GM19043 (cell line): ENCODE measurements around the gene WDR38.

ENCODE experiments used
- ATAC-seq: cut with Tn5 transposase; IDR thresholded peaks from one replicate; pipeline ENCODE4 v1.9.1; 2021; ENCODE audit warnings: low read depth; ENCODE audit not compliant: unreplicated experiment

The WDR38 gene

DNA sequence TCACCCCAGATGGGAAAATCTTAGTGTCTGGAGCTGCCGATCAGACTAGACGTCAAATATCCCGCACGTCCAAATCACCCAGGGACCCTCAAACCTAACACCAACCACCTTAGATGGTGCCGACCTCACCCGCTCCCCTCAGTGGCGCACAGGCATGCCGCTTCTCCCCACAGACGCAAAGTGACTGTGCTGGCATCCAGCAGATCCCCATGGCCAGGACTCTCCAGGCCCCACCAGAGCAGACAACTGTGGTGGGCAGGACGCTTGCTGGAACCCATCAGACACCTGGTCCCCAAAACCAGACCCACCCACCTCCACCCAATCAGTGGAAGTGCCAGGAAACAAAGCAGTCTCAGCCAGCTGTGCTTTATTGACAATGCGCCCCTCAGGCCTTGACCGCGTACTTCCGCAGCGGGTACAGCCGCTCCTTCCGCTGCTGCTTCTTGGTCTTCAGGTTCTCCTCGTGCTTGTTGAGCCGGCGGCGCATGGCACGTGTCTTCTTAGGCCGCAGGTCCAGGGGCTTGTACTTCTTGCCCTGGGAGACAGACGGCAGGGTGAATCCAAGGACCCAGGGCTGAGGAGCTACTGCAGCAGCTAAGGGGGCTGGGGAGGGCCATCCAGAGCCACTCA lies 4.4 kb downstream of the WDR38 start:
- no peak for ATAC-seq

DNA sequence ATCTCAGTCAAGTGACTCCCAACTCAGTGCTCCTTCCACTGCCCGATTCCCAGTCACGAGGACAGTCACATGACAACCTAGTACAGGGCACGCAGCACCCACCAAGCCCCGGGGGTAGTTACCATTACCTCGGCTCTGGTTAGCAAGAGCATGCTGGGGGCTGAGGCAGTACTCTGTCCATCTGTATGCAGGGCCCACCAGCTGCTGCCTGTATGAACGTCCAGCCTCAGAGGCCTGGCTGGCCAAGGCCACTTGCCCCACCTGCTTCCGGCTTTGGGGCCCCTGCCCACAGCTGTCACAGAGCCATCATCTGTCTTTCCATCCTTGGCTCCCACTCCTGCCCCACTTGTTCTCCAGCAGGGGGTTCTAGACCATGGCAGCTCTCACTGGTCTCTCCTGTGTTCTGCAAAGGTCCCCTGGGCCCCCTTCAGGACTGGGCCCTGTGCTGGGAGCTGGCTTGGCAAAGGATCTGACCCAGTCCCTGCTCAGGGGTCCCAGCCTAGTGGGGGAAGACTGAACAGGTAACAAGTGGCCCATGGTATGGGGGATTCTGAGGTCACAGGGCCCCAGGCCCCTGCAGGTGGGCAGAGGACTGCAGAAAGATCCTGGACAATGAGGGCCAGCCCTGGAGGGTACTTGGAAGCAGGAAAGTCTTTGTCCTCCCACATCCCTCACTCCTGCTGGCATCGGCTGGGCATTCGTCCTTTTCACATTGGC lies 5.2 kb downstream of the WDR38 start:
- ATAC-seq, result no peak

DNA sequence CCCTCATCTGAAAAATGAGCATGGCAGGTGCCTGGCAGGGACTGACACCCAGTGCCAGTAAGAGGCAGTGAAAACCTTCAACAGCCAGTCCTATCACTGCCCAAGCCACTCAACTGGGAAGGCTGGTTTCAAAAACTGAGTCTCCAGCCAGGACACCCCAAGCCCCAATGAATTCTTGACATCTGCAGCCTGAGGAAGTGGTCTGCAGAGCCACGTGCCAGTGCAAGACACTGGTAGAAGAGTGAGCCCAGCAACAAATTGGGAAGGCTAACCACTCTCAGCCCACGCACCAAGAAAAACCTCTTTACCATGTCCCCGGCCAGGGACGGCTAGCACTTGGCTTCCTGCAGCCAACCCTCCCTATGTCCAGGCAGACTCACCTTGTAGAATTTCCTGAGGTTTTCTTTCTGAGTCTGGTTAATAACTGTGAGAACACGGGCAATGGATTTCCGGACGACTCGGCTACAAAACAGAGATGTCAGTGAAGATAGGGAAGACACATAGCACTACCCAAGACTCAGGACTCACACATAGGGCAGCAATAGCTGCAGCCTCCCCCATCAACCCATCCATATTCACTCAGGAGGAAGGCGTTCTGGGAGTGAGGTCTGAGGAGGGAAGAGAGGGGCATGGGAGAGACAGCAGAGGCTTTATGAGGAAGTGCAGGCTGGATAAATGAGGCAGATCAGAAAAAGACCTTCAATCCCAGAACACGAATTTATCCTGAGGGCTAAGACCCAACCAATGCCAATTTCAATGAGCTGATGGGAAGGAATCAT lies 6.7 kb downstream of the WDR38 start:
- no peak for ATAC-seq

DNA sequence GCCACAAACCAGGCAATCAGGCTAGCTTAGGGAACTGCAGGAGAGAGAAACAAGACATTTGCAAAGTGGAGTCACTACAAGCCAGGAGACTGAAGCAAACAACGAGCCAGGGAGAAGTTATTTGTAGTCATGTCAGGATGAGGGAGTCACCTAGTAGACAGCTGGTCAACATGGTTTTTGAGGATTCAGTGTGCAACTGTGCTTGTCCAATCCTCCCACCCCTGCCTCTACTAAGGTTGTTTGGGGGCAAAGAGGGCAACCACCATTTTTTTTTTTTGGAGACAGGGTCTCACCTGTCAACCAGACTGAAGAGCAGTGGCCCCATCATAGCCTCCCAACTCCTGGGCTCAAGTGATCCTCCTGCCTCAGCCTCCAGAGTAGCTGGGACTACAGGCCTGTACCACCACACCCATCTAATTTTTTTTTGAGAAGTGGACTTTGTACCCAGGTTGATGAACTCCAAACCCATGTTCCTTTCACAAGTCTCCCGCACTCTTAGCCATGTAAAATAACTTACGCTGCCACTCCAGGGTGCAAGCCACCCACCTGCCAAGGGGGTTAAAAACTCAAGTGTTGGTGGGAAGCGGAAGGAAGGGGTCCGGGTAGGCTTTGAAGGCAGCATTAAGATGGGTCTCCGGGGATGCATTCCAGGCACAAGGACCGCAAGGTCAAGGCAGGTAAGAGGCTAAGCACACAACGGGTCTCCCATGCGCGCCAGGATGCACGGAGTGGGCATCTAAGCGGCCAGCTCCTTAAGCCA lies 7.5 kb downstream of the WDR38 start:
- ATAC-seq, result no peak

DNA sequence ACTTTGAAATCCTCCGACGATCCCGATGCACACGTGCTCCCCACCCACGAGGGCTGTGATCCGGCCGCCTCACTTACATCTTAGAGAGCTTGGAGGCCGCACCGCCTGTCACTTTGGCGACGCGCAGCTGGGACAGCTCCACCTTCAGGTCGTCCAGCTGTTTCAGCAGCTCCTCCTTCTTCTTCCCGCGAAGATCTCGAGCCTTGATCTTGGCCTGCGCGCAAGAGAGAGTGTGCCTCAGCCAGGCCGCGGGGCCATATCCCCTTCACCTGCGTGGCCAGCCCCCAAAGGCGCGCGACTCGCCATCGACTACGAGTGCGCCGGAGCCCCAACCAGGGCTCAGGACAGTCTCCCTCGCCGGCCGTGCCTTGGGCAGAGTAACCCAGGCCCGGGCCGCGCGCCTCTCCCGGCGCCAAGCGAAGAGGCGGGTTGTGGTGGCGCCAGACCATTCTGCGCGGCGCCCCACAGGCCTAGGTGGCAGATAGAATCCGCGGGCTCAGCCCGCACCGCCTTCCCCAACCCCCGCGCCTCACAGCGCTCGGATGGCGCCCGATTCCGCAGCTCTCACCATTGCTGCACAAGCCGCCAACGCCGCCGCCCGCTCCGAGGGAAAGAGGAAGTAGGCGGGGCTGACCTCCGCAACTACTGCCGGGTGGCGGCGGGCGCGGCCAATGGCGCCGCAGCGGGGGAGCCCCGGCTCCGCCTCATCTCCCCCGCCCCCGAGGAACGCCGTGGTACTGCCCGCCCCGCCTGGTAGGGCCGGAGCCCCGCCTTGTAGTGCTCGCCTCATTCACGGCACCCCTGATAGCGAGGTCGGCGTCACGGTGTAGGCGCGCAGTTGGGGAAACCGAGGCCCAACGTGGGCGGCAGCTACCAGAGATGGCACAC lies 8.3 kb downstream of the WDR38 start, which contains the start of the genes ARPC5L and RPL35:
TSS of gene ARPC5L (plus strand) at position 789 of the 888 bp plus-strand sequence. CDS start 7,161 bp downstream, outside the sequence.
TSS of gene RPL35 (minus strand) at position 616 of the 888 bp plus-strand sequence. CDS start at position 571, 45 bp downstream.
- peak; percentile 77 for ATAC-seq

DNA sequence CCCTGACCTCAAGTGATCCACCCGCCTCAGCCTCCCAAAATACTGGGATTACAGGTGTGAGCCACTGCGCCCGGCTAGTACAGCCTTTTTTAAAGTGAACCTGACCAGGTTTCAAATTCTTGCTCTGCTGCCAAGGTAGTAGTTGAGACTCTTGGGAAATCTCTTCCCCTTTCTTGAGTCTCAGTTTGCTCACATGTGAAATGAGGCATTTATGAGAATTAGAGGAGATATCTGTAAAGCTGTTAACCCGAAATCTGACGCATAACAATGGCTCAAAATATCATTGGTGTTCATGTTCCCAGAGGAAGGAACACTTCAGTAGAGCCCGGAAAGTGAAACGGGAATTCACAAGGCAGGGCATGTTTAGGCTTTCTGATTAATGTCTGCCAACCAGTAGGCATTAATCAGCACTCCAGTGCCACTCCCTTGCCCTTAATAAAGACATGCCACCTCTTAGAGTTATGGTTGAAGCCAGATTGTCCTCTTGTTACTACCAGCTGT lies 10.2 kb downstream of the WDR38 start:
- no peak for ATAC-seq

DNA sequence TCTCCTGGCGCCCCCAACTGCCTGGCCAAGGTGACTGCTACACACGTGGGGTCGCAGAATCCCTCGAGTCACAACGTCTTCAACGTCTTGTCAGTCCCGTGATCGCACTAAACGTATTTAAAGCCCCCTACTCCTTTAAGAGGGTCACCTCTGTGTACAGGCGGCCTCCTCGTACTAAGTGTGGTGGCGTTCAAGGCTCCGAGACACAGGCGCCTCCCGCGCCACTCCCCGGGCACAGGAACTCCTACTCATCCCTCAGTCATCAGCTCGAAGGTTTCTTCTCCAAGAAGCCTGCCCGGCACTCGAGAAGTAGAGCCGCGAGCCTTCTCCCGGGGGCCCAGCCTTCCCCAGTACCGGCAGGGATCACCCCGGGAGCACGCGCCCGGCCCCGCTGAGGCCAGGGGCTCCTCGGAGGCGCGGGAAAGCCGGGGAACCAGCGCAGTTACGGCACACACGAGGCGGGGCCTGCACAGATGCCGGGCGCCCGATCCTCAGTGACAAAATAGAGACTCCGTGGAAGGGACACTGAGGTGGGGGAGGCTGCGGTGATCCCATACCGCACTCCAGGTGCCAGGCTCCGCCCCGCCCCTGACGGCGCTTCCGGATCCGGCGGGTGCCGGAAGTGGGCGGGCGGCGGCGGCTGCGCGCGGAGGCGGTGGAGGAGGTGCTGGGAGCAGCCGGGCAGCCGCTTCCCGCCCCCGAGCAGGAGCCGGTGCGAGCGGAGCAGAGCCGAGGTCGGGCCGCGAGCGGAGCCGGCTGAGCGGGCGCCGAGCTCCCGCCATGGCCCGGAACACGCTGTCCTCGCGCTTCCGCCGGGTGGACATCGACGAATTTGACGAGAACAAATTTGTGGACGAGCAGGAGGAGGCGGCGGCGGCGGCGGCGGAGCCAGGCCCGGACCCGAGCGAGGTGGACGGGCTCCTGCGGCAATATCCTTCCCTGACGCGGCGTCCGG lies 15.5 kb downstream of the WDR38 start:
- ATAC-seq, result peak; percentile 65

DNA sequence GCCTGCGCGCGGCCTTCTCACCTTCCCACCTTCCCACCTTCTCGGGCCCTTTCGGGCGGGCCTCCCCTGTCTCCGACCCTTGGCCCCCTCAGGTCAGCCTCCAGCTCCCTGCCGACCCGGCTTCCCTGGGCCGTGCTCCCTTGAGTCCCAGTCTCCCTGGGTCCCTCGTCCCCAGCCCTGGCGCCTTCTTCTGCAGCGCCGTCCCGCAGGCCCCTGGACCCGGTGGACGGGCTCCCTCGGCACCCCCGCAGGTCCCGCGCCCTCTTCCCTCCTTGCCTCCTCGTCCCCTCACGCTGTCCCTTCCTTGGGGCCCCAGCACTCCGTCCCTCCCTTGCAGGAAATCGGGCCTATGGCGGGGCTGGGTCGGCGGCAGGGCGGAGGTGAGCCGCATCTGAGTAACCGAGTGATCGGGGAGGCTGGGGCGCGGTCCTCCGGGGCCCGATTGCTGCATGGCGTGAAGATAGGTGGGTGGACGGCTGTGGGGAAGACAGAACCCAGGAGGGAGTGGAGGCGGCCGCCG lies 16.3 kb downstream of the WDR38 start:
- no peak for ATAC-seq

DNA sequence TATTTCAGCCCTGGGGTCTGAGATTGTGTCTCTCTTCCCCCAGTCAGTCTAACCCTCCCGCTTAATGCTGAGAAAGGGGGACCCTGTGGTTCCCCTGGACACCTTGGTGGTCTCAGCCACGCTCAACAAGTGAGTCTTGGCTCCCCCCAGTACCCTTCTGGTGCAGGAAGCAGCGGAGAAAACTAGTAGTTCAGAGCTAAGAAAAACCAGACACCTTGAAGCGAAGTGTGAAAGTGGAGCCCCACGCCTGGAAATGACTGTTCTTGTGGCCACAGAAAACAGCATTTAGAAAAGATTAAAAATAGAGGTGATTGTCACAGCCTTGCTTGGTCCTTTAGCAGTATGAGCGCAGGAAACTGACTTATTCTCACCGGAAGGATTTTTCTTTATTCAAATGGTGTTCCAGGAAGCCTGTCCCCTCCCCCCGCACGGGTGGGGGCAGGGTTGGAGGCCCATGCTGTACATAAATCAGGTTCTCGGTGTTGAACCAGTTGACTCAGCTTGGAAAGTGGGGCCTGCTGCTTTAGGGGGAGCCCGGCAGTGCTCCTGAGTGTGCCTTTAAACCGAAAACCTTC lies 16.8 kb downstream of the WDR38 start:
- ATAC-seq, result peak; percentile 42

DNA sequence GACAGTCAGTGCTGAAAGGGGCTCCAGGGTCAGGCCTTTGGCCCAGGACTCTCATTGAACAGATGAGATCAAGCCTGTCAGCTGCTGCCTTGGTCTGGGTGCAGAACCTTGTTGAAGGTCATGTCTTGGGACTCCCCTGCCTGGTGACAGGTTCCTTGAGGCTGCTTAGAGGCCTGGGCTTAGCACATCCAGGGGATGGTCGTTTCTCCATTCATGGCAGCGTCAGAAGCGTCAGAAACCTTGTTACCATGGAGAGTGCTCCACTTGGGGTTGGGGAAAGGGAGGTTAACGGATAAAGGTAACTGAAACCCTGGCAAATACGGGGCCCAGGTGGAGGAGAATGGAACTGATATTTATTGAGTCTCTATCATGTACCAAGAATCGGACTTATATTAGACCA lies 17.5 kb downstream of the WDR38 start:
- no peak for ATAC-seq

DNA sequence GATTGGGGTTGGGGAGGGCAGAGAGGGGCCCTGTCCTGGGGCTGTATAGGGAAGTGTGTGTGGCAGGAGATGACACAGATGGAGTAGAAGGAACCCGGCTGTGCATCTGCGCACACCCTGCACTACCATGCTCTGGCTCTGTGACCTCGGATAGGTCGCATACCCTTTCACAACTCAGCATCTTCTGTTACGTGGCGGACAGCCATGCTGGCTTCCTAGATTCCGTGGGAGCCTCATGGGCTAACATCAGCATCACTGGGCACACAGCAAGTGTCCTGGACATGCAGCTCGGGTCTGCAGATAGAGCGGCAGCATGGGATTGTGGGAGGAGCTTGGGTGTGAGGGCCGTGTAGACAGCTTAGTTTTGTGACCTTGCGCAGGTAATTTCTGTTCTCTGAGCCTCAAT lies 17.9 kb downstream of the WDR38 start:
- ATAC-seq, result no peak

DNA sequence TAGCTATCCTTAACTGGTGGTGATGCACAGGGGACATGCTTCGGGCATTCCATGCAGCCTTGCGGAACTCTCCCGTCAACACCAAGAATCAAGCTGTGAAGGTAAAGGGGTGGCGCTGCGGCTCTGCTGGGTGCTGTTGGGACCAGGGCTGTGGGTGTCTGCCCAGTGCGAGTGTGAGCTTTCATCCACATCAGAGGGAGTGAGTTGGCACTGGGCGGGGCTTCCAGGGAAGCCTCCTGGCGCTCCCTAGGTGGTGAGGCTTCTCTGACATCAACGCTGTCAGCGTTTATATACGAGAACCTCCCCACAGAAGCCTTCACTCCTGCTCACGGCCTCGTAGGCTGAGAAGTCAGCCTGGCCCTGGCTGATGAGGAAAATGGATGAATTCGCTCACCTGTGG lies 20.4 kb downstream of the WDR38 start:
- no peak for ATAC-seq

DNA sequence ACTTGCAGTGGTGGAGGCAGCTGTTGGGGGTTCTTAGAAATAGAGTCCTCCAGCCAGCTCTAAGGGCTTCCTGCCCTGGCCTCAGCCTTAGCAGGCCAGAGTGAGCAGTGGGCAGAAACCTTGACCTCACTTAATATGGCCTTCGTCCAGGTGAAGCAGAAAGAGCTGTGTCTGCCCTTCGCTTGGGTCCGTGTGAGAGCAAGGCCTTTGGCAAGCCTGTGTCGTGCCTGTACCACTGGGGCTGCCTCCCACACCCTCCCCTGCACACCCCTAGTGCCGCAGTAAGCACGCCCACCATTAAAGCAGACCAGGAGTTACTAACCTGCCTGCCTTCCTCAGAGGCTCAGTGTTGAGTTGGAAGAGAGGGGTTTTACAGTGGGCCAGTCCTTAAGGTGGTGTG lies 22.2 kb downstream of the WDR38 start:
- no peak for ATAC-seq

DNA sequence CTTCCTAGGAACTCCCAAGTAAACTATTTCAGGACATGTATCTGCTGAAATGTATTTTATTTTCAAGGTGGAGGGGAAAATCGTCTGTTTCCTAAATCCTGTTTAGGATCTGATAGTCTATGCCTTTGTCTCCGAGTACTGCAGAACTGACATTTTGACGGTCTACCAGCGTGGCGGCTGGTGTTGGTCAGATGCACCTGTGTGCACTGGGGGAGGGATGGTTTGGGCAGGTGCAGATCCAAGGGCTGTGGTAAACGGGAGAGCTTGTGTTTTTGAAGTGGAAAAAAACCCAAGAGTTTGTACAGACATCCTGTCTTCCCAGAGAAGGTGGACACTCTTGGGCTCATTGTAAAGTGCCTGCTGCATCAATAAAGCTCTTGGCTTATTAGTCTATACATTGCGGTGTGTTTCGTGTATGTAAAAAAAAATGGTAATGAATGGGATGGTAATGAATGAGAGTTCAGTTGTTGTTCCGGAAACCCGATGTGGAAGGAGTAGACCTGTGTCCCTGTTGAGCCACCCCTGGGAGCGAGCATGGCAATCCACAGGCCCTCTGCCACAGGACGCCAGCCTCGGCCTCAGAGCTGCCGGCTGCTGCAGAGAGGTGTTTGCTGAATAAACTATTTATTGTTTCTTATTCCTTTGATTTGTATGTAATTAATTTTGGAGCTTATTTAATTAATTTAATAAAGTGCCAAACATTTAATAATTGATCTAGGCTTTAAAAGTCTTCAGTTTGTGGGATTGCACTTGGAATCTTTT lies 23.9 kb downstream of the WDR38 start:
- no peak for ATAC-seq

DNA sequence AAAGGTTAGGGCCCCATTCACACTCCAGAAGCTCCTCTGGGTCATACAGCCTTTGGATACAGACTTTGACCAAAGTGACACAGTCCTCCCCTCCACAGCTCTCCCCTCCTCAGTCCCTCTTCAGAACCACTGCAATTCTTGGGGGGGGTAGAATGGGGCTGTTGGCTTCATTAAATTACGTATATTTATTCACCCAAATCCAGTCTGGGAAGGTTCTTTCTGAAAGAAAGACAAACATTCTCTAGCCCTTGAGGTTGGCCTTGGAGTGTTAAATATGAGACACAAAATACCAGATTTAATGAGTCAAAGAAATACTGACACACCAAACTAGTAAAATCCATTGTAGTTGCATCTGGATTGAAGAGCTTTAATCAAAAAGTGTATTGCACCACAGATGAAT lies 24.8 kb downstream of the WDR38 start:
- no peak for ATAC-seq

DNA sequence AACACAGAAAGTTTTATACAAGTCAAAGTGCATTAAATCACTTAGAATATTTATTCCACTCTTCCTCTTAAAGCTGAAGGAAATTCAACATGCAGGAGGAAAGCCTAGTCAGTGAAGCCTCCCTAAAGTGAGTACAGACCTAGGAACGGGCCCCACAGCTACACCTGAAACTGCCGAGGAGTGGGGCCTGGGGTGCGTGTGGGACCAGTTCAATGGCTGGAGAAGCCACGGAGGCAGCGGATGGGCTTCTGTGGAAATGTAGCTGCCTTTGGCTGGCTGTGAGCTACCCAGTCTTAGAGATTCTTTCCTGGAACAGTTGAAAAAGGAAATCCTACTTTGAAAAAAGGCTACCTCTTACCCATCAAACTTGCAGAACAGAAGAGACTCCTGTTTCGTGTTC lies 25.3 kb downstream of the WDR38 start:
- no peak for ATAC-seq

DNA sequence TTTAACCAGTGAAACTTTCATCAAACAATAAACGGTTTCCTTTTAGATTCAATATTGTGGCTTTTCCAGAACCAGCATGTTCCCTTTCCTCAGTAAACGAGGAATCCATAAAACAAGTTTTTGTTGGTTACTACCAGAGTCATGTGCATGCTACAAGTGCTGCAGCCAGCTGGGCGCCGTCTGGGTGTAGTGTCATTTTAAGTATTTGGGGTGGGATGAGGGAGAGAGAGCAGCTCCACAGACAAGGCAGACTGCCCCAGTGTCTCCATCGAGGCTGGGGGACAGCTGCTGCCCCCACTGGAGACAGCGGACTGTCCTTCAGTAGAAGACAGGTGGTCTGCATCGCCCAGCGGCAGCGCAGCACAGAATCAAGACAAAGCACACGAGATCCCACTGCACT lies 26.0 kb downstream of the WDR38 start:
- ATAC-seq, result no peak
